ENCODE data around the gene SDCCAG8.

The SDCCAG8 gene

GRCh38 chr1:243433737-243434370 lies 178.0 kb downstream of the SDCCAG8 start:
- TF ChIP-seq JUND (IDR thresholded peaks at IDR 0.05; ENCODE audit: low read depth), result no peak
- in situ Hi-C loops (cut with HindIII; ENCODE audit: low pct_unique_long_range_greater_than_20kb, low sequenced_read_pairs), result no loop called here
- no peak for DNase-seq (ENCODE audit: low read depth in 1 of 2, low spot score in 1 of 2)

GRCh38 chr1:243434594-243434993 lies 178.8 kb downstream of the SDCCAG8 start:
- in situ Hi-C loops (cut with HindIII; ENCODE audit: low pct_unique_long_range_greater_than_20kb, low sequenced_read_pairs), result no loop called here
- no peak for TF ChIP-seq JUND (IDR thresholded peaks at IDR 0.05; ENCODE audit: low read depth)
- no peak for DNase-seq (ENCODE audit: low read depth in 1 of 2, low spot score in 1 of 2)

- no peak for DNase-seq (ENCODE audit: low read depth in 1 of 2, low spot score in 1 of 2)
- in situ Hi-C loops (cut with HindIII; ENCODE audit: low pct_unique_long_range_greater_than_20kb, low sequenced_read_pairs), result no loop called here
- TF ChIP-seq JUND (IDR thresholded peaks at IDR 0.05; ENCODE audit: low read depth), result no peak
Measured at GRCh38 chr1:243435836-243436235, 180.0 kb downstream of the SDCCAG8 start.

- in situ Hi-C loops (cut with HindIII; ENCODE audit: low pct_unique_long_range_greater_than_20kb, low sequenced_read_pairs), result no loop called here
- DNase-seq (ENCODE audit: low read depth in 1 of 2, low spot score in 1 of 2), result no peak
Measured at GRCh38 chr1:243438146-243438545, 182.3 kb downstream of the SDCCAG8 start.

GRCh38 chr1:243438815-243439214 lies 183.0 kb downstream of the SDCCAG8 start:
- DNase-seq (ENCODE audit: low read depth in 1 of 2, low spot score in 1 of 2), result peak in 1 of 2 experiments; percentile 10
- TF ChIP-seq JUND (IDR thresholded peaks at IDR 0.05; ENCODE audit: low read depth), result no peak
- in situ Hi-C loops (cut with HindIII; ENCODE audit: low pct_unique_long_range_greater_than_20kb, low sequenced_read_pairs), result no loop called here

More at GRCh38 chr1:243438146-243438545, 182.3 kb downstream of the SDCCAG8 start:
- TF ChIP-seq JUND (IDR thresholded peaks at IDR 0.05; ENCODE audit: low read depth), result no peak

GRCh38 chr1:243440406-243440805 lies 184.6 kb downstream of the SDCCAG8 start:
- no peak for TF ChIP-seq JUND (IDR thresholded peaks at IDR 0.05; ENCODE audit: low read depth)
- in situ Hi-C loops (cut with HindIII; ENCODE audit: low pct_unique_long_range_greater_than_20kb, low sequenced_read_pairs), result no loop called here
- DNase-seq (ENCODE audit: low read depth in 1 of 2, low spot score in 1 of 2), result peak in 1 of 2 experiments; percentile 30

- in situ Hi-C loops (cut with HindIII; ENCODE audit: low pct_unique_long_range_greater_than_20kb, low sequenced_read_pairs), result no loop called here
- no peak for TF ChIP-seq JUND (IDR thresholded peaks at IDR 0.05; ENCODE audit: low read depth)
- no peak for DNase-seq (ENCODE audit: low read depth in 1 of 2, low spot score in 1 of 2)
Measured at GRCh38 chr1:243441601-243442000, 185.8 kb downstream of the SDCCAG8 start.

- TF ChIP-seq JUND (IDR thresholded peaks at IDR 0.05; ENCODE audit: low read depth), result no peak
- in situ Hi-C loops (cut with HindIII; ENCODE audit: low pct_unique_long_range_greater_than_20kb, low sequenced_read_pairs), result no loop called here
- no peak for DNase-seq (ENCODE audit: low read depth in 1 of 2, low spot score in 1 of 2)
Measured at GRCh38 chr1:243443557-243443956, 187.7 kb downstream of the SDCCAG8 start.

- DNase-seq (ENCODE audit: low read depth in 1 of 2, low spot score in 1 of 2), result no peak
- in situ Hi-C loops (cut with HindIII; ENCODE audit: low pct_unique_long_range_greater_than_20kb, low sequenced_read_pairs), result no loop called here
- TF ChIP-seq JUND (IDR thresholded peaks at IDR 0.05; ENCODE audit: low read depth), result no peak
Measured at GRCh38 chr1:243447347-243447746, 191.5 kb downstream of the SDCCAG8 start.

GRCh38 chr1:243447844-243448243 lies 192.0 kb downstream of the SDCCAG8 start:
- DNase-seq (ENCODE audit: low read depth in 1 of 2, low spot score in 1 of 2), result peak in 1 of 2 experiments; percentile 24
- in situ Hi-C loops (cut with HindIII; ENCODE audit: low pct_unique_long_range_greater_than_20kb, low sequenced_read_pairs), result no loop called here
- TF ChIP-seq JUND (IDR thresholded peaks at IDR 0.05; ENCODE audit: low read depth), result no peak

GRCh38 chr1:243449373-243449772 lies 193.5 kb downstream of the SDCCAG8 start:
- no peak for TF ChIP-seq JUND (IDR thresholded peaks at IDR 0.05; ENCODE audit: low read depth)
- no peak for DNase-seq (ENCODE audit: low read depth in 1 of 2, low spot score in 1 of 2)
- in situ Hi-C loops (cut with HindIII; ENCODE audit: low pct_unique_long_range_greater_than_20kb, low sequenced_read_pairs), result no loop called here

GRCh38 chr1:243452092-243452491 lies 196.3 kb downstream of the SDCCAG8 start:
- in situ Hi-C loops (cut with HindIII; ENCODE audit: low pct_unique_long_range_greater_than_20kb, low sequenced_read_pairs), result no loop called here
- DNase-seq (ENCODE audit: low read depth in 1 of 2, low spot score in 1 of 2), result no peak
- TF ChIP-seq JUND (IDR thresholded peaks at IDR 0.05; ENCODE audit: low read depth), result no peak

GRCh38 chr1:243454328-243454997 lies 198.6 kb downstream of the SDCCAG8 start:
- DNase-seq (ENCODE audit: low read depth in 1 of 2, low spot score in 1 of 2), result no peak
- TF ChIP-seq JUND (IDR thresholded peaks at IDR 0.05; ENCODE audit: low read depth), result no peak
- in situ Hi-C loops (cut with HindIII; ENCODE audit: low pct_unique_long_range_greater_than_20kb, low sequenced_read_pairs), result no loop called here
